HPDE6-E6E7 (cell line): Measurements from ENCODE around the gene VPS8.

ENCODE experiments used
- DNase-seq: peaks from one replicate; pipeline ENCODE4 v3.0.0; 2011; ENCODE audit warnings: missing footprints; ENCODE audit errors: extremely low spot score

Gene VPS8

GRCh38 chr3:184811034-184811433 lies 932 bp upstream of the VPS8 start:
- DNase-seq = no peak

DNA sequence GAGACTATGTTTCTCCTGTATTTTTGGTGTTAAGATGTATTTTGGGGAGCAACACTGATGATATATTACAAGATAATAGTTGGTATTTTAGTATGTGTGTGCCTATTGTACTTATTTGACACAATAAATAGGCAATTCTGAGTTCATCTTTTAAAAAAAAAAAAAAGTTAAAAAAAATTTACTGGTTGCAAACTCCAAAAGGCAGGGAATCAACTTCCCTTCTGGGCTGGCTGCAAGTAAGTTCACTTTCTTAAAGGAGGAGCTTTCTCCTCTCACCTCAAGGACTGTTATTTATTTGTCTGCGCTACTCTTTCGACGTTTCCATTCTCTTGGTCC lies 335 bp upstream of the VPS8 start:
- DNase-seq = no peak

DNA sequence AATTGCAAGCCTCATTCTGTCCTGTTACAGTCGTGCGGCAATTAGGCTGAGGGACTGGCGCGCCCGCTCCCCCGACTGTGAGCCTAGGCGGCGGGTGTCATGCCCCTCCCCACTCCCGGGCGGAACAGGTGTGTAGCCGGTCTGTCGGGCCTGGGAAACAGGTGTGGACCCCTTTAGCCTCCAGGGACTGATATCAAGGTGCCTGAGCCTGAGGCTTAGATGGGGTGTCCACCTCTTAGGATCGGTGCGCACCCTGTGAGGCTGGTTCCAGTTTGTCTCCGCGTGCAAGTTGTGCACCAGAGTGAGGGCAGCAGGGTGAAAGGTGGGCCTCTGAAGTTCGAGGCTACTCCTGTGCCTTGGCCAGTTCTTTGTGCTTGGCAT lies 686 bp downstream of the VPS8 start:
- no peak for DNase-seq

- DNase-seq = no peak
These were observed 1.4 kb downstream of the VPS8 start for GRCh38 chr3:184813357-184813756.

- DNase-seq = no peak
These were observed 2.2 kb downstream of the VPS8 start for GRCh38 chr3:184814214-184814613.

DNA sequence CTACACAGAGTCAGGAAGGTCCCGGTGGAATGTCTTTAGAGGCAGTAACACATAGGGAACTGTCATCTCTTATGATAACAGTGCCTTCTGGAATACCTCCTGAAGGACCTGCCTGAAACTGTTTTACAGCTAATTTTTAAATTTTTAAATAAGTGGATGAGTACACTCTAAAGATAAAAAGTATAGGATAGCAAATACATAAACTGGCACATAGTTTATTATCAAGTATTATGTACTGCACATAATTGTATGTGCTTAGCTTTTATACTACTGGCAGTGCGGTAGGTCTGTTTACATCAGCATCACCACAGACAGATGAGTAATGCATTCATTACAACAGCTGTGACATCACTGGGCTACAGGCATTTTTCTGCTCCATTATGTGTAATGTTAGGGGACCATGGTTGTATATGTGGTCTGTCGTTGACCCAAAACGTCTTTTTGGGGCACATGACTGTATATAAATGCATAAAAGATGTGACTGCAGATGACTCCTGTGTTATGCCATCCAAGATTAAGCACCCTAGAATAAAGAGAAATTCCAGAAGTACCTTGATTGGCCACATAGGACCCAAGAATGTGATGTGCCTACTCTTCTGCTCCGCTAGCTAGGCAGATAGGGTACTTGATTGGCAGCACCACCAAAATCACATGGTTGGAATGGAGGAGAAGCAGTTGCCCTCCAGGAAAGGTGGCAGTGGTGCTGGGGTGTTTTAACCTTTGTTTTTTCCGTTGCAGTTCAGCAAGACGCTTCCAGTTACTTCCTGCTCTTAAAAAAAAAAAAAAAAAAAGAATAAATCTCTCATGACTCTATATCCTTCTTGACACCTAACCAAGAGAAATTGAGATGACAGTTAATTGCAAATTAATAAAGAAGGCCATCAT lies 3.3 kb downstream of the VPS8 start:
- DNase-seq = no peak

- no peak for DNase-seq
These were observed 4.6 kb downstream of the VPS8 start for GRCh38 chr3:184816614-184817013.

GRCh38 chr3:184820525-184820924 lies 8.6 kb downstream of the VPS8 start:
- no peak for DNase-seq

DNA sequence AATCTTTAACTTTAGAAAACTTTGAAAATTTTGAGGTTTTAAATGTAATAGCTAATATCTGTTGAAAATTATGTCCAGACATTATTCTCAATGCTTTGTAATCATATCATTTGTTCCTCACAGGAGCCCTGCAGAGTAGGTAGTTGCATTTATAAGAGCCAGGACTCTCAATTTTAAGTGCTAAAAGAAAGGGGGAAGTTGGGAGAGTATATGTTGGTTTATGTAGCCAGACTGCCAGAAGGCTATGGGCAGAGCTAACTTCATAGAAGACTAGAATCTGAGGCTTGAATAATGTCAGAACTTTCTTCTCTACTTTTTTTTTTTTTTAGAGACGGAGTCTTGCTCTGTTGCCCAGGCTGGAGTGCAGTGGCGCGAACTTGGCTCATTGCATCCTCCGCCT lies 9.1 kb downstream of the VPS8 start:
- DNase-seq = no peak

DNA sequence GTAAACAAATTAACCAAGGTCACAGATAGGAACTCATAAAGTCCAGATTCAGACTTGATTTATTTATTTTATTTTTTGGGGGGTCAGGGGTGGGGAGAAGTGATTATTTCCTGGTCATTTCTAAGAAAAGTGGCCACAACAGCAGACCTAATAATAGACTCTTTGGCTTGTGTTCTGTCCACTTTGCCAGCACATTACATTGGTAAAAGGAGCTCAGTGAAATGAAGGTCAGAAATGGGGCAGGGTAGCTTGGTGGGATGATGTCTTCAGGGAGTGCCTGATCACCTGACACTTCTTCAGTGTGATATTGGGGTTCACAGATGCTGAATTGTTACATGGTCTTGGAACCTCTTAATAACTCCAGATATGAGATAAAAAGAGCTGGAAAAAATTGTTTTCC lies 10.1 kb downstream of the VPS8 start:
- DNase-seq = no peak

GRCh38 chr3:184822654-184823053 lies 10.7 kb downstream of the VPS8 start:
- DNase-seq = no peak

DNA sequence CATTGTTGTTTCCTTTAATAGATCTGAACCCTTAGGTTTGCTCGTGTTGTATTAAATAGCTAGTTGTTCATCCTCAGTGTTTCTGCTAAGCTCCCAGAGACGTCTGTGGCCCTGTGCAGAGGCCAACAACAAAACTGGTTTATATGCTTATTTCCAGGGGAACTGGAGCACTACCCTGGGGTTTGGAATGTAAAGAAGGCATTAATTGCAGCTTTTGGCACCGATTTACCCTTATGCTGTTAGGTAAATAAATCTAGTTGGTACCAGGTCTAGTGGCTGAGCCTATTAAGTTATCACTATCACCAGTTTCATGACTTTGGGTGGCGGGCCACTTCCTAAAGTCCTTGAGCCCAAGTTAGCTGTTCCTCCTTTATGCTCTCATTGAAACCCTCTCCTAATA lies 12.0 kb downstream of the VPS8 start:
- no peak for DNase-seq

- DNase-seq = no peak
These were observed 13.3 kb downstream of the VPS8 start for GRCh38 chr3:184825121-184825820.

DNA sequence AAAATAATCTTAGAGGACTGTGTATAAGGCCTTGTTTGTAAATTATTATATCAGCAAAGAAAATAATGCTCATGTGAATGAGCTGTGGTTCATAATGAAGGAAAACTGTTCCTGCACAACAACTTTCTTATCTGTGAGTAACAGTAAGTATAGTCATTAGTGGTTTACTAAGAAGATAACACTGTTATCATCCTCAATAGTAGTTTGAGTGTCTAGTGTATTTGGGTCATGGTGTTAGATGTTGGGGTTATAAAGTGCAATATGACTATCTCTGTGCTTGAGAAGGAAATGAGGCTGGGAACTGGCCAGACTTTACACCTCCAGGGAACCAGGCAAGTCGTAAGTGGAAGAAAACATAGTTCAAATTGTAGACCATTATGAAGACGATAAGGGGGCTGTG lies 15.6 kb downstream of the VPS8 start:
- no peak for DNase-seq

DNA sequence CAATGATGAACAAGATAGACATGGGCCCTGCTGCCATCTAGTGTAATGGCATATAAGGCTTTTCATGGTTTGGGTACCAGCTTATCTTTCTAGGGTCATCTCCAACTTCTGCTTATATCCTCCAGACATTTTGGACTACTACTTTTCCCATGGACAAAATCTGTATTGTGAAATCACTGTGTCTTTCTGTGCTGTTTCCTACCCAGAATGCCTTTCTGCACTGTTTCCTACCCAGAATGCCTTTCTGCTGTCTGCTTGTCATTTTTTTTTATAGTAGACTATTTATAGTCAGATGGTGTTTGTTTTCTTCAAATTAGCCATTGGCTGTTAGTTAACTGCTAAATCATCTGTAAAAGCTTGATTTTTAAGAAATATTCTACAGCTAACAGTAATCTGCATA lies 20.1 kb downstream of the VPS8 start:
- no peak for DNase-seq

DNA sequence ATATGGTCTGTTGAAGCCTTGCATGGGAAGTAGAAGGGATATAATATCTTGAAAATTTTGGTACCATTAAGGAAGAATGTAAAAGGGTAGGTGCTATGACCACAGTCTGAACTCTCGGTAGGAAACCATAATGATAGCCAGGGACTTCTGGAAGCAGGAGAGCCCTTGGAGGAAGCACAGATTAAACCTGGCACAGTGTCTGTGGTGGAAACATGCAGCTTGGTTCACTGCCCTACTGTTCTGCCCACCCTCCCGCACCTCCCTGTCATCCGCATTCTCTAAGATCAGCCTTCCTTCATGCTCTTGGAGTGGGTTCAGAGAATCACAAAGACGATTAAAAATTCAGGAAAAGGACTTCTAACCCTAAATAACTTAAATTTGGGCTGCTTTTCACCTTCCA lies 20.9 kb downstream of the VPS8 start:
- DNase-seq = no peak

- DNase-seq = no peak
These were observed 24.3 kb downstream of the VPS8 start for GRCh38 chr3:184836090-184836822.

DNA sequence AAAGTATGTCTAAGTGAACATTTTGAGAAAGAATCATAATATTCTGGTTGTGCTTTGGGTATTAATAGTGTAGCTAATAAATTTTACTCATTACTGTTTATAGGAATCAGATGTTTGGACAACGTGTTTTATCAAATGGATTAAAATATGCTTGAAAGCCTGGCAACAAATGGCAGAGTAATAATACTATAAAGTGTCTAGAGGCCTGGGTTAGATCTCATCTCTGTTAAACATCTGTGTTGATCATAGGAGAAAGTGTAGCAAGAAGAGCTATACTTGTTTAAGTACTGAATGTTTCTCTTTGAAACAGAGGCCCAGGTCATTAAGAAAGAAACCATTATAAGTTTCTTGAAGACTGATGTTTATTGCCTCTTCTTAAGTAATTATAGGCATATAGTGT lies 30.5 kb downstream of the VPS8 start:
- no peak for DNase-seq

DNA sequence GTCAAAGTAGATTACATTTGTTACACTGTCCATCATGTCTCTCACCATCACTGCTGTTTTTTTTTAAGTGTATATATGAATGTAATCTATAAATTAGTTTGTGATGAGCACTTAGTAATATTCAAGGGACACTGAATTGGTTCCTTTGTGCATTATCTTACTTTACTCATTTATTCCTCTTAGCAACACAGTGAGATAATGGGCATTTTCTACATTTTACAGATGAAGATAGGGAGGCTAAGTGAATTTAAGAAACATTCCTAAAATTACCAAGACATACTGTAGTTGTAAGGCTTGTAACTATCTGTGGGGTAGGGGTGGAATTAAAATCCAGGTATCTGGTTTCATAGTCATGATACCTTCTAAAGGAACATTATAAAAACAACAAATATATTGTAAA lies 33.9 kb downstream of the VPS8 start:
- DNase-seq = no peak

DNA sequence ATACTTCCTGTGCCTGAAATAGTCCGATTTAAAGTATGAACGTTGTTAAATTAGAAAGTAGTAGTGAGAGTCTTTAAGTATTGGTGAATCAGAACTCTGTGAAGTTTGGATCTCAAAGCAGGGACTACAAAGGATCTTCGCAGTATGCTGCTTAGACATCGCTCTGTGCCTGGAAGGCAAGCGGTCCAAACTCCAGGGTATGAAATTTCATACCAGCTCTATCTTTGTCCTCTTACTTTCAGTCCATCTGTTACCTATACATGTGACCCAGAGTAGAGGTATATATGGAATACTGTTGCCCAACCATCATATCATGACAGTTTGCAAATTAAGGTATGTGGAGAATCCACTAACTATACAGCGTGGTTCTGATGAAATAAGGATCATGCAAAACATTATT lies 34.5 kb downstream of the VPS8 start:
- DNase-seq = no peak

GRCh38 chr3:184848934-184849333 lies 37.0 kb downstream of the VPS8 start:
- DNase-seq = no peak

- DNase-seq = no peak
These were observed 38.2 kb downstream of the VPS8 start for GRCh38 chr3:184850201-184850600.

- DNase-seq = no peak
These were observed 45.1 kb downstream of the VPS8 start for GRCh38 chr3:184857099-184857498.
